Stimulated activated CD4-positive, alpha-beta T cell treated with anti-CD3 and anti-CD28 coated beads, Interleukin-1b, Interleukin-23, amount 100 ng/mL, for 24 hours (primary cell): ENCODE results near the gene FOXK2.

Experiments used
- DNase-seq, 4 experiments: peaks; one replicate each; pipeline ENCODE4 v3.0.0-alpha.2; 2020; ENCODE audit warnings: low read depth in 4 of 4, low spot score in 1 of 4

The FOXK2 gene

GRCh38 chr17:82633343-82633742 is 113.8 kb downstream of the FOXK2 start:
- no peak for DNase-seq

- DNase-seq, result no peak
These were observed 117.4 kb downstream of the FOXK2 start for GRCh38 chr17:82636626-82637598.

- no peak for DNase-seq
These were observed 118.7 kb downstream of the FOXK2 start for GRCh38 chr17:82638183-82638773.

- no peak for DNase-seq
These were observed 120.1 kb downstream of the FOXK2 start for GRCh38 chr17:82639628-82640027.

- DNase-seq, result no peak
These were observed 120.5 kb downstream of the FOXK2 start for GRCh38 chr17:82640036-82640435.

- no peak for DNase-seq
These were observed 122.5 kb downstream of the FOXK2 start for GRCh38 chr17:82642022-82642421.

GRCh38 chr17:82644148-82644547 is 124.6 kb downstream of the FOXK2 start:
- no peak for DNase-seq

GRCh38 chr17:82645516-82645915 is 126.0 kb downstream of the FOXK2 start:
- DNase-seq, result no peak

GRCh38 chr17:82647593-82648164 is 128.1 kb downstream of the FOXK2 start:
- DNase-seq, result peak in 3 of 4 experiments; percentile 14 to 40 (median 17)

- peak; percentile 62 to 86 (median 78) for DNase-seq
These were observed 128.7 kb downstream of the FOXK2 start, which contains the start of gene WDR45B for GRCh38 chr17:82648165-82648668. TSS of gene WDR45B (minus strand) at chr17:82648444. CDS start at chr17:82648340, 104 bp downstream.

GRCh38 chr17:82648742-82649331 is 129.3 kb downstream of the FOXK2 start:
- peak in 1 of 4 experiments; percentile 21 for DNase-seq

- no peak for DNase-seq
These were observed 130.1 kb downstream of the FOXK2 start for GRCh38 chr17:82649501-82650261.

GRCh38 chr17:82650723-82651122 is 131.2 kb downstream of the FOXK2 start:
- DNase-seq, result no peak

GRCh38 chr17:82653651-82654528 is 134.4 kb downstream of the FOXK2 start:
- DNase-seq, result no peak
